ENCODE measurements around the gene LTB.
"Not testable (repeated sequence)": the region's sequence is repeated elsewhere in the genome, so short reads cannot be mapped to it uniquely, and the experiment has no call there.

The LTB gene

DNA sequence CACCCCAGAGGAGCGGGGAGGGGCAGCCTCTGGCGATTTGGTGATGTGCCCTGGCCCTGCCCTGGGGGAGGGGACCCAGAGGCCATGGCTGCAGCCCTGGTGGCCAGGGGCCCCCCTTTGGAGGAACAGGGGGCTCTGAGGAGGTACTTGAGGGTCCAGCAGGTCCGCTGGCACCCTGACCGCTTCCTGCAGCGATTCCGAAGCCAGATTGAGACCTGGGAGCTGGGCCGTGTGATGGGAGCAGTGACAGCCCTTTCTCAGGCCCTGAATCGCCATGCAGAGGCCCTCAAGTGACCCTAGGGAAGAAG lies 24.0 kb downstream of the LTB start:
- no peaks in the 10 kb centered on the region for H4K20me1 ChIP-seq (ENCODE audit: insufficient read depth, low read length)
- no peaks in the 10 kb centered on the region for H3K9me3 ChIP-seq (ENCODE audit: insufficient read depth, low read length)
- peaks cover 48% of the 10 kb centered on the region for H3K79me2 ChIP-seq (ENCODE audit: low read length)
- H3K4me3 ChIP-seq (ENCODE audit: low read length): peak overlapping the region; percentile 74
- H3K4me1 ChIP-seq (ENCODE audit: low read length): peaks cover 87% of the 10 kb centered on the region
- H3K27me3 ChIP-seq (ENCODE audit: low read depth, low read length): no peaks in the 10 kb centered on the region
- TF ChIP-seq, protein P1, sequence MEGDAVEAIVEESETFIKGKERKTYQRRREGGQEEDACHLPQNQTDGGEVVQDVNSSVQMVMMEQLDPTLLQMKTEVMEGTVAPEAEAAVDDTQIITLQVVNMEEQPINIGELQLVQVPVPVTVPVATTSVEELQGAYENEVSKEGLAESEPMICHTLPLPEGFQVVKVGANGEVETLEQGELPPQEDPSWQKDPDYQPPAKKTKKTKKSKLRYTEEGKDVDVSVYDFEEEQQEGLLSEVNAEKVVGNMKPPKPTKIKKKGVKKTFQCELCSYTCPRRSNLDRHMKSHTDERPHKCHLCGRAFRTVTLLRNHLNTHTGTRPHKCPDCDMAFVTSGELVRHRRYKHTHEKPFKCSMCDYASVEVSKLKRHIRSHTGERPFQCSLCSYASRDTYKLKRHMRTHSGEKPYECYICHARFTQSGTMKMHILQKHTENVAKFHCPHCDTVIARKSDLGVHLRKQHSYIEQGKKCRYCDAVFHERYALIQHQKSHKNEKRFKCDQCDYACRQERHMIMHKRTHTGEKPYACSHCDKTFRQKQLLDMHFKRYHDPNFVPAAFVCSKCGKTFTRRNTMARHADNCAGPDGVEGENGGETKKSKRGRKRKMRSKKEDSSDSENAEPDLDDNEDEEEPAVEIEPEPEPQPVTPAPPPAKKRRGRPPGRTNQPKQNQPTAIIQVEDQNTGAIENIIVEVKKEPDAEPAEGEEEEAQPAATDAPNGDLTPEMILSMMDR (IDR thresholded peaks at IDR 0.05; ENCODE audit: low read depth, low read length): no peak
- peak overlapping the region; percentile 100 for H3K27ac ChIP-seq (ENCODE audit: low read length)
- peak overlapping the region; percentile 97 for H3K4me2 ChIP-seq (ENCODE audit: low read length)
- H2AFZ ChIP-seq (ENCODE audit: low read depth, low read length): no peak overlapping the region
- H3K36me3 ChIP-seq (replicated peaks; ENCODE audit: low read depth, low read length): peaks cover 10% of the 10 kb centered on the region
- H3K9ac ChIP-seq (ENCODE audit: low read length): peak overlapping the region; percentile 95

- Histone ChIP-seq H3K4me3 (ENCODE audit: low read length) (peak overlapping the region; percentile 74), H3K9me3 (ENCODE audit: insufficient read depth, low read length) (no peaks in the 10 kb centered on the region), H4K20me1 (ENCODE audit: insufficient read depth, low read length) (no peaks in the 10 kb centered on the region), H3K4me2 (ENCODE audit: low read length) (peak overlapping the region; percentile 97), H2AFZ (ENCODE audit: low read depth, low read length) (no peak overlapping the region), H3K4me1 (ENCODE audit: low read length) (peaks cover 81% of the 10 kb centered on the region), H3K9ac (ENCODE audit: low read length) (peak overlapping the region; percentile 95; the same call in 1 of the 2 replicates), H3K79me2 (ENCODE audit: low read length) (peaks cover 48% of the 10 kb centered on the region), H3K27me3 (ENCODE audit: low read depth, low read length) (no peaks in the 10 kb centered on the region), H3K27ac (ENCODE audit: low read length) (peak overlapping the region; percentile 100), H3K36me3 (replicated peaks; ENCODE audit: low read depth, low read length) (peaks cover 11% of the 10 kb centered on the region)
- TF ChIP-seq, protein P1 (IDR thresholded peaks at IDR 0.05; ENCODE audit: low read depth, low read length): no peak
- no peak for TF ChIP-seq EZH2phosphoT487 (IDR thresholded peaks at IDR 0.05; ENCODE audit: low read depth)
Measured at GRCh38 chr6:31557443-31558317, 24.5 kb downstream of the LTB start.

DNA sequence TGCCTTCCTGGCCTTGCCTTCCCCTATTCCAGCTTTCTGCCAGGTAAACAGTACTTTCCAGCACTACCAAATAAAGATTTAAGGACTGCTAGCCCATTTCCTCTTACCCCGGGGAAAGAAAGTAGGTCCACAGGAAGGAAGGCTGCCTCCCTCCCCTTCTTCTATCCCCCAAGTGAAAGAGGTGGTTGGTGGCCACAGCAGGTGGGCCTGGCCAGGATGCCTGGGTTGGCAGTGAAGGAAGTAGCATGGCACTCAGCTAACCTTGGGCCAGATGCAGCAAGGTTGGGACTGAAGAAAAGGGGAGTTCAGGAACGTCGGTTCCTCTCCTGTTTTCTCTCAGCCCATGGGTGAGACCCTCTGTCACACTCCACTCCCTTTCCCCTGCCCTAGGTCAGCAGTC lies 25.9 kb downstream of the LTB start:
- H2AFZ ChIP-seq (ENCODE audit: low read depth, low read length): no peak overlapping the region
- H3K4me1 ChIP-seq (ENCODE audit: low read length): peaks cover 71% of the 10 kb centered on the region
- H3K4me3 ChIP-seq (ENCODE audit: low read length): peak overlapping the region; percentile 47
- no peaks in the 10 kb centered on the region for H4K20me1 ChIP-seq (ENCODE audit: insufficient read depth, low read length)
- peak overlapping the region; percentile 43; the same call in 1 of the 2 replicates for H3K9ac ChIP-seq (ENCODE audit: low read length)
- peaks cover 5% of the 10 kb centered on the region for H3K36me3 ChIP-seq (replicated peaks; ENCODE audit: low read depth, low read length)
- no peaks in the 10 kb centered on the region for H3K9me3 ChIP-seq (ENCODE audit: insufficient read depth, low read length)
- H3K27ac ChIP-seq (ENCODE audit: low read length): peak overlapping the region; percentile 100
- H3K27me3 ChIP-seq (ENCODE audit: low read depth, low read length): no peaks in the 10 kb centered on the region
- peaks cover 38% of the 10 kb centered on the region for H3K79me2 ChIP-seq (ENCODE audit: low read length)
- H3K4me2 ChIP-seq (ENCODE audit: low read length): peak overlapping the region; percentile 46
- TF ChIP-seq, protein P1 (IDR thresholded peaks at IDR 0.05; ENCODE audit: low read depth, low read length): no peak
- TF ChIP-seq EZH2phosphoT487 (IDR thresholded peaks at IDR 0.05; ENCODE audit: low read depth): no peak

DNA sequence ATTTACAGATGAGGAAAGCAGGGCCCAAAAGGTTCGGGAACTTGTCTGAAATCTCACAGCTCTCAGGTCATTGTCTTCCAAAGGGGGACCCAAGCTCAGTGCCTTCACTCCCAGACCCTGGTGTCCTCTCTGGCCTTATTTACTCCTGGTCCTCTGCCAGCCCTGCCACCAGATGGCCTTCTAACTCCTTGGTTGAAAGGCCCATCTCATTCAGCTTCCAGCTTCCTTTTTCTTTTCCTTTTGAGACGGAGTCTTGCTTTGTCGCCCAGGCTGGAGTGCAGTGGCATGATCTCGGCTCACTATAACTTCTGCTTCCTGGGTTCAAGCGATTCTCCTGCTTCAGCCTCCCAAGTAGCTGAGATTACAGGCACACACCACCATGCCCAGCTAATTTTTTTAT lies 30.9 kb downstream of the LTB start:
- H3K27me3 ChIP-seq (ENCODE audit: low read depth, low read length); H3K9me3 ChIP-seq (ENCODE audit: insufficient read depth, low read length); H3K4me2 ChIP-seq (ENCODE audit: low read length); H3K9ac ChIP-seq (ENCODE audit: low read length); H2AFZ ChIP-seq (ENCODE audit: low read depth, low read length); H3K36me3 ChIP-seq (replicated peaks; ENCODE audit: low read depth, low read length); H3K4me3 ChIP-seq (ENCODE audit: low read length); H4K20me1 ChIP-seq (ENCODE audit: insufficient read depth, low read length): not testable (repeated sequence)
- Histone ChIP-seq H3K27ac (ENCODE audit: low read length) (peak overlapping the region; percentile 30; the same call in 1 of the 2 replicates), H3K79me2 (ENCODE audit: low read length) (peaks cover 20% of the 10 kb centered on the region), H3K4me1 (ENCODE audit: low read length) (peaks cover 37% of the 10 kb centered on the region)
- TF ChIP-seq, protein P1 (IDR thresholded peaks at IDR 0.05; ENCODE audit: low read depth, low read length): peak; percentile 65

All from OCI-LY3 (cell line).